Lower leg skin (tissue), 3 donors: ENCODE results near the gene PLEKHG1.

ENCODE experiments used
- POLR2A ChIP-seq, 2 donors: fragments of 450-650 bp; IDR thresholded peaks; one replicate each; pipeline ENCODE4 v1.6.1; 2016 to 2017; ENCODE audit warnings: antibody characterized with exemption in 2 of 2, mild to moderate bottlenecking in 1 of 2, moderate library complexity in 1 of 2
- TF ChIP-seq, protein P1 (sequence below), 3 donors: fragments of 450-650 bp; IDR thresholded peaks; one replicate each; pipeline ENCODE4 v1.5.1; 2016; ENCODE audit warnings: antibody characterized with exemption in 3 of 3, mild to moderate bottlenecking in 3 of 3, moderate library complexity in 2 of 3

DNA sequence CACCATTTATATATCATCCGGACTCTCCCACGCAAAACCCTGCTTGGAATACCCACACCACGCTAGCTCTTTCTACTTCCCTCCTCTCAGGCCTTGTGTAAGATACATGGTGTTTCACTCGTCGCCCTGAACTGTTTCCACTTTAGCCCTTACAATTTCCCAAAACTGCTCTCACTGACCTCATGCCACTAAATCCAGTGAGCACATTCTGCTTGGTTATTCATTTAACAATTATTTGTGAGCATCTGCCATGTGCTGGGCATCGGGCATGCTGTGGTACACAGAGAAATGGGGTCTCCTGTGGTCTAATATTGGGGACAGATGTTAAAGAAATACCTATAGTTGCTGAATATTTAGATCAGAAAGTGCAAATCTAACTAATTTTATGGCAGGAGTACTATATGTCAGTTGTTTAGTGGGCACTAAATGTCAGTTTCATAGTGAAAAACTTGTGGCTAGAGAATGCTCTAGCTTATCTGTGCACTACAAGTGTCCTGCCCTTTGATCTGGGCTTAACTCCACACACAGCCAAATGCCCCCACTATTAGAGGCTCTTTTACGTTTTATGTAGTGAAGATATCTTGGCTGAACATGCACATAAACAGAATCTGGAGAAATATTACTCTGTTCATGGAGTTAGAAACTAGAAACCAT lies 41.0 kb downstream of the PLEKHG1 start:
- TF ChIP-seq, protein P1, sequence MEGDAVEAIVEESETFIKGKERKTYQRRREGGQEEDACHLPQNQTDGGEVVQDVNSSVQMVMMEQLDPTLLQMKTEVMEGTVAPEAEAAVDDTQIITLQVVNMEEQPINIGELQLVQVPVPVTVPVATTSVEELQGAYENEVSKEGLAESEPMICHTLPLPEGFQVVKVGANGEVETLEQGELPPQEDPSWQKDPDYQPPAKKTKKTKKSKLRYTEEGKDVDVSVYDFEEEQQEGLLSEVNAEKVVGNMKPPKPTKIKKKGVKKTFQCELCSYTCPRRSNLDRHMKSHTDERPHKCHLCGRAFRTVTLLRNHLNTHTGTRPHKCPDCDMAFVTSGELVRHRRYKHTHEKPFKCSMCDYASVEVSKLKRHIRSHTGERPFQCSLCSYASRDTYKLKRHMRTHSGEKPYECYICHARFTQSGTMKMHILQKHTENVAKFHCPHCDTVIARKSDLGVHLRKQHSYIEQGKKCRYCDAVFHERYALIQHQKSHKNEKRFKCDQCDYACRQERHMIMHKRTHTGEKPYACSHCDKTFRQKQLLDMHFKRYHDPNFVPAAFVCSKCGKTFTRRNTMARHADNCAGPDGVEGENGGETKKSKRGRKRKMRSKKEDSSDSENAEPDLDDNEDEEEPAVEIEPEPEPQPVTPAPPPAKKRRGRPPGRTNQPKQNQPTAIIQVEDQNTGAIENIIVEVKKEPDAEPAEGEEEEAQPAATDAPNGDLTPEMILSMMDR (IDR thresholded peaks at IDR 0.05), result no peak
- no peak for TF ChIP-seq POLR2A (IDR thresholded peaks at IDR 0.05)
